ENCODE data around the gene RAB4A.
"Not testable (repeated sequence)": the region's sequence is repeated elsewhere in the genome, so short reads cannot be mapped to it uniquely, and the experiment has no call there.

The RAB4A gene

GRCh38 chr1:229286099-229286766, 15.3 kb downstream of the RAB4A start:
- in situ Hi-C loops (cut with HindIII; ENCODE audit: low pct_ligation_motif_present, low sequenced_read_pairs) = no loop called here
- no peak for DNase-seq
- H3K27ac ChIP-seq = no peak overlapping the region
- H3K36me3 ChIP-seq (replicated peaks) = no peaks in the 10 kb centered on the region
- TF ChIP-seq, protein P1, sequence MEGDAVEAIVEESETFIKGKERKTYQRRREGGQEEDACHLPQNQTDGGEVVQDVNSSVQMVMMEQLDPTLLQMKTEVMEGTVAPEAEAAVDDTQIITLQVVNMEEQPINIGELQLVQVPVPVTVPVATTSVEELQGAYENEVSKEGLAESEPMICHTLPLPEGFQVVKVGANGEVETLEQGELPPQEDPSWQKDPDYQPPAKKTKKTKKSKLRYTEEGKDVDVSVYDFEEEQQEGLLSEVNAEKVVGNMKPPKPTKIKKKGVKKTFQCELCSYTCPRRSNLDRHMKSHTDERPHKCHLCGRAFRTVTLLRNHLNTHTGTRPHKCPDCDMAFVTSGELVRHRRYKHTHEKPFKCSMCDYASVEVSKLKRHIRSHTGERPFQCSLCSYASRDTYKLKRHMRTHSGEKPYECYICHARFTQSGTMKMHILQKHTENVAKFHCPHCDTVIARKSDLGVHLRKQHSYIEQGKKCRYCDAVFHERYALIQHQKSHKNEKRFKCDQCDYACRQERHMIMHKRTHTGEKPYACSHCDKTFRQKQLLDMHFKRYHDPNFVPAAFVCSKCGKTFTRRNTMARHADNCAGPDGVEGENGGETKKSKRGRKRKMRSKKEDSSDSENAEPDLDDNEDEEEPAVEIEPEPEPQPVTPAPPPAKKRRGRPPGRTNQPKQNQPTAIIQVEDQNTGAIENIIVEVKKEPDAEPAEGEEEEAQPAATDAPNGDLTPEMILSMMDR (IDR thresholded peaks at IDR 0.05; ENCODE audit: low read depth, low read length, missing control alignments) = no peak
- no peaks in the 10 kb centered on the region for H3K27me3 ChIP-seq (replicated peaks)
- no peak overlapping the region for H3K4me3 ChIP-seq (ENCODE audit: low read depth, low read length)

DNA sequence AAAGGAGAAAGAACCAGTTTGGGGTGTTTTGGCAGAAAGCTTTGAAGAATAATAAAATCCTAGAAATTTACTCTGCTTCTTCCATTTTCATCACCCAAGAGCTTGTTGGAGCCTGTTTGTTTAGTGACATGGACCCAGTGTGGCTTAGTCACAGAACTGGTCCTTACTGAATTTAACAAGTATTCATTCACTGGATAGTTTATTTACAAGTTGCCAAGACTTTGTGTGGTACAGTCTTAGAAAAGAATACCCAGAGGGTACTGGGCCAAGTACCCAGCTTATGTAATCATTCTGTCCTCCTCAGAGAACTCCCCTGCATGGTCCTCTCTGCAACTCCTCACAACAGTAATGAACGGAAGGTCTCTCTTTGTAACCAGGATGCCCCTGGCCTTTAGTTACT, 16.4 kb downstream of the RAB4A start:
- in situ Hi-C loops (cut with HindIII; ENCODE audit: low pct_ligation_motif_present, low sequenced_read_pairs) = no loop called here

GRCh38 chr1:229288516-229288915, 17.6 kb downstream of the RAB4A start:
- TF ChIP-seq, protein P1 (IDR thresholded peaks at IDR 0.05; ENCODE audit: low read depth, low read length, missing control alignments) = no peak
- H3K27me3 ChIP-seq (replicated peaks) = no peaks in the 10 kb centered on the region
- H3K36me3 ChIP-seq (replicated peaks) = no peaks in the 10 kb centered on the region
- no peak overlapping the region for H3K27ac ChIP-seq
- no peak for DNase-seq
- in situ Hi-C loops (cut with HindIII; ENCODE audit: low pct_ligation_motif_present, low sequenced_read_pairs) = no loop called here
- H3K4me3 ChIP-seq (ENCODE audit: low read depth, low read length) = no peak overlapping the region

More for the DNA sequence above, 16.4 kb downstream of the RAB4A start:
- no peak overlapping the region for H3K4me3 ChIP-seq (ENCODE audit: low read depth, low read length)
- H3K27me3 ChIP-seq (replicated peaks) = no peaks in the 10 kb centered on the region
- H3K36me3 ChIP-seq (replicated peaks) = no peaks in the 10 kb centered on the region
- no peak for DNase-seq
- H3K27ac ChIP-seq = no peak overlapping the region
- TF ChIP-seq, protein P1 (IDR thresholded peaks at IDR 0.05; ENCODE audit: low read depth, low read length, missing control alignments) = no peak

DNA sequence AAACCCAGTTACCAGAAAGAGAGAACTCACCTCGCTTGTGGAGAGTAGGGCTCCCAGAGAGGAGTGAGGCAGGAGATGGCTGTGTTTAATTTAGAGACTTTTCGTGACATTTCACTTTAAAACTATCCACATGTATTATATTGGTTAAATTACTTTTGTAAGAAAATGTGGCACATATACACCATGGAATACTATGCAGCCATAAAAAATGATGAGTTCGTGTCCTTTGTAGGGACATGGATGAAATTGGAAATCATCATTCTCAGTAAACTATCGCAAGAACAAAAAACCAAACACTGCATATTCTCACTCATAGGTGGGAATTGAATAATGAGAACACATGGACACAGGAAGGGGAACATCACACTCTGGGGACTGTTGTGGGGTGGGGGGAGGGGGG, 20.8 kb downstream of the RAB4A start:
- in situ Hi-C loops (cut with HindIII; ENCODE audit: low pct_ligation_motif_present, low sequenced_read_pairs); H3K27me3 ChIP-seq (replicated peaks); H3K4me3 ChIP-seq (ENCODE audit: low read depth, low read length); H3K36me3 ChIP-seq (replicated peaks); DNase-seq; H3K27ac ChIP-seq: not testable (repeated sequence)

- H3K4me3 ChIP-seq (ENCODE audit: low read depth, low read length) = no peak overlapping the region
- no peak for DNase-seq
- no peak overlapping the region for H3K27ac ChIP-seq
- no peaks in the 10 kb centered on the region for H3K36me3 ChIP-seq (replicated peaks)
- TF ChIP-seq, protein P1 (IDR thresholded peaks at IDR 0.05; ENCODE audit: low read depth, low read length, missing control alignments) = no peak
- in situ Hi-C loops (cut with HindIII; ENCODE audit: low pct_ligation_motif_present, low sequenced_read_pairs) = no loop called here
- H3K27me3 ChIP-seq (replicated peaks) = no peaks in the 10 kb centered on the region
Measured at GRCh38 chr1:229293528-229294204, 22.8 kb downstream of the RAB4A start.

DNA sequence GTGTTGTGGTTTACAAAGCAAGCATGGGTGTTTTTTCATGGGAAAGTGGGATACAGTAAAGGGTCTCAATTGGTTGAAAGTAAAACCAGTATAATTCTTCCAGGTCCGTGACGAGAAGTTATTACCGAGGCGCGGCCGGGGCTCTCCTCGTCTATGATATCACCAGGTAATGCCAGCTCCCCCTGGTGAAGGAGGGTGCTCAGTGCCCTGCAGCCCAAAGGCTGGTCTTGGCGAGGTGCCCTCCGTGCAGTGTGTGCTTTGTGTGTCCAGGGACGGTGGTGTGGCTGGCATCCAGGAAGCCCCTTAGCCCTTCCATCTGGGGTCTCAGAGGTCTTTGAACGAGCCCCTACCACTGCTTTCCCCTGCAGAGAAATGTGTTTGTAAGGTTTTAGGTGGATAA, 24.8 kb downstream of the RAB4A start:
- in situ Hi-C loops (cut with HindIII; ENCODE audit: low pct_ligation_motif_present, low sequenced_read_pairs) = no loop called here
- H3K27ac ChIP-seq = no peak overlapping the region
- H3K4me3 ChIP-seq (ENCODE audit: low read depth, low read length) = no peak overlapping the region
- peaks cover 16% of the 10 kb centered on the region for H3K36me3 ChIP-seq (replicated peaks)
- TF ChIP-seq, protein P1 (IDR thresholded peaks at IDR 0.05; ENCODE audit: low read depth, low read length, missing control alignments) = no peak
- H3K27me3 ChIP-seq (replicated peaks) = no peaks in the 10 kb centered on the region
- DNase-seq = no peak

All from brain microvascular endothelial cell (primary cell).